ENCODE results near the gene DDC.

DDC gene
- 0 to 0.09 reads per million in 2 experiments for total RNA-seq

- DNase-seq (ENCODE audit: low read depth): no peak
Measured at GRCh38 chr7:50564640-50565558, at the start of gene DDC. DDC (minus strand) TSS chr7:50565405; CDS start chr7:50544085, 21,320 bp downstream.

- no peak for DNase-seq (ENCODE audit: low read depth)
Measured at GRCh38 chr7:50613473-50613872, 48.3 kb upstream of the DDC start.

- DNase-seq (ENCODE audit: low read depth): no peak
Measured at GRCh38 chr7:50612704-50613103, 47.5 kb upstream of the DDC start.

DNA sequence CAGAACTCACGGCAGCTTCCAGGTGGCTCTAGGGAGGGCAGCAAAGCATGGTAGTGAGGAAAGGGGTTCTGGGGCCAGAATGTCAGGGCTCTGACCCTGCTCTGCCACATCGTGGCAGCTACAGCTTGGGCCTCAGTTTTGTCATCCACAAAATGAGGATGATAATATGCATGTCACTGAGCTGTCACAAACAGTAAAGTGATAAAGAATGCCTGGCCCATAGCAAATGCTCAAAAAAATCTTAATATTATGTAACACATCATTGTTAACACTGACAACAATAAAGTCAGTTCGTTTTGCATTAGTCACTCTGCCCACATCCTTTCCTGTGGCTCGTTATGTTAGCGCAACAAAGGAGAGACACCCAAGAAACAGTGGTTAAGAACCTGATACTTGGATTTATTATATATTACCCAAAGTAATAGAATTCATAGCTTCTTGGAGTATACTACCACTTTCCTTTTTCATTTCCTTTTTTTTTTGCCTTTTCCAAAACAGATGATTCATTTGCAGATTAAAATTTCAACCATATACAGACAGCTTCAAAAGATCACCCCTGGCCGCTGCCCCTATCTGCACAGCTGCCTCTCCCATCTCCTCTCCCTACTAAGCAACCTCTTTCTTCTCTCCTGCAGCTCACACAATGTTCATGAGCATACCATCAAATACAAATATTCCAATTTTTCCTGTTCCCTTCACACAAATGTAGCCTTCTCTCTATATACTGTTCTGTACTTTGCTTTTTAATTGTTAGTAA lies 45.5 kb upstream of the DDC start:
- peak; percentile 48 for DNase-seq (ENCODE audit: low read depth)

DNA sequence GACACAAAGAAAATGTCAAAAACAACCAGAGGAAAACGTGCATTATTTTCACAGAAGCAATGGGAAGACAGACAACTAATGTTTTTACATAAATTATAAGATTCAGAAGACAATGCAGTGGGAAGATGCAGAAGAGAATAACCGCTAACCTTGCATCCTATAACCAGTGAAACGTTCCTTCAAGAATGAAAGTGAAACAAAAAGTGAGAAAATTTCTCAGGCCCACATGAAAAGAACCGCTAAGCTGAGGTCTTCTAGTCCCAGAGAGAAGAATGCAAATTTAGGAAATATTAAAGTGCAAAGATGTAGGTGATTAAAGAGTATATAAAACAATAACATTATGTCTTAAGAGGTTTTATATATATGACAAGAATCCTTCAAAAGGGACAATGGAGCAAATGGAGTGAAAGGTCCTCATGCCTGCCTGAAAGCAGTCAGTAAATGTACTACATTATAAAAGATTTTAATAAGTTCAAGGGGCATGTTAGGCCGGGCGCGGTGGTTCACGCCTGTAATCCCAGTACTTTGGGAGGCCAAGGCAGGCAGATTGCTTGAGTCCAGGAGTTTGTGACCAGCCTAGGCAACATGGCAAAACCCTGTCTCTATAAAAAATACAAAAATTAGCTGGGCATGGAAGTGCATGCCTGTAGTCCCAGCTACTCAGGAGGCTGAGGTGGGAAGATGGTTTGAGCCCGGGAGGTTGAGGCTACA lies 43.1 kb upstream of the DDC start:
- no peak for DNase-seq (ENCODE audit: low read depth)

DNA sequence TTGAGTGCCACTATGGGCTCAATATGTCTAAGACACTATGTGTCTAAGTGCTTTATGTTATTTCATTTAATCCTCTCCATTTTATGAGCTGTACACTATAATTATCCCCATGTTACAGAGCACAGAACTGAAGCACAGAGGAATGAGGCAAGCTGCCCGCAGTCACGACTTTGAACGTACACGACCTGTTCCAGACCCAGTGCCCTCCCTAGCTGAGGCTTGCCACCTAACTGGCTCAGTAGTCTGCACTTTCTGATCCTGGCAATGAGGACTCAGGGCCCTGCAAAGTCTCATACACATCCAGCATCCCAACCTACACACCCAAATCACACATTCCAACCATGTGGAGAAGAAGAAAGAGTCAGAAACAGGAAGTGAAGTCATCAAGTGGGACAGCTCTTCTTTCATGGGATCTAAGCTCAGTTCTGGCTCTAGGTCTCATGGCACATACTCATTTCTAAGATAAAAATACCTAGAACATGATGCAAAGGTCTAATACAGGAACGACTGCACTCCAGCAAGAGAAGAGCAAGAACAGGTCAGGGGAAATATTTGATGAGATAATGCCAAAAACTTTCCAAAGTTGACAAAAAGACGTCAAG lies 42.4 kb upstream of the DDC start:
- no peak for DNase-seq (ENCODE audit: low read depth)

DNA sequence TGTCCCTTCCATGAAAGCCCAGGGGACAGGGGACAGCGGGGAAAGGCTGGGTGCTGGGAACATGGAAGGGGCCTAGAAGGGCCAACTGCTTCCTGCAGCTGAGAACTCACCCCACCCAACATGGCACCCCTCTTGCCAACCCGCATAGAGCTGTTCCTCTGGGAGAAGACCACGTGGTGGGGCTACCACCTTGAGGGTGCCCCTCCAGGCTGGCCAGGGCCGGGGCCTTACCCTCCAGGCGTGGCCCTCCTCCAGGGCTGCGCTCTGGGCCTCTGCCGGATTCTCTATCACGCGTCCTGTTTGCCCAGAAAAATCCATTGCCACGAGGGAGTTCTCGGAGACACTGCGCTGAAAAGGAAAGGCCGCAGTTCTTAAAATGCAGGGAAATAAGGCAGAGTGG lies 39.9 kb upstream of the DDC start:
- DNase-seq (ENCODE audit: low read depth): no peak

DNA sequence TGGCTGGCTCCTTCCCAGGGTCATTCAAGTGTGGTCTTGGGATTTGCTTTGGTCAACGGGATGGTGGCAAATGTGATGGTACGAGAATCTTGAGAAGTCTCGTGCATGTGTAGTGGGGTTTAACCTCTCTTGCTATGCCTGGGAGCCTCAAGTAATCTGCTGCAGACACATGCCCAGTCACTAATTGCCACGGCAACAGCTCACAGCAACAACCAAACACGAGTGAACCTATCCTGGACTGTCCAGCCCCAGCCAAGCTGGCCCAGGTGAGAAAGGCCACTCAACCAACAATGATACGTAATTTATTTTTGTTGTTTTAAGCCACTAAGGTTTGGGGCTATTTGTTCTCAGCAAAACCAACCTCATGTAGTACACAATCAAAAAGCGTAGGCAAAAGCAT lies 38.1 kb upstream of the DDC start:
- no peak for DNase-seq (ENCODE audit: low read depth)

DNA sequence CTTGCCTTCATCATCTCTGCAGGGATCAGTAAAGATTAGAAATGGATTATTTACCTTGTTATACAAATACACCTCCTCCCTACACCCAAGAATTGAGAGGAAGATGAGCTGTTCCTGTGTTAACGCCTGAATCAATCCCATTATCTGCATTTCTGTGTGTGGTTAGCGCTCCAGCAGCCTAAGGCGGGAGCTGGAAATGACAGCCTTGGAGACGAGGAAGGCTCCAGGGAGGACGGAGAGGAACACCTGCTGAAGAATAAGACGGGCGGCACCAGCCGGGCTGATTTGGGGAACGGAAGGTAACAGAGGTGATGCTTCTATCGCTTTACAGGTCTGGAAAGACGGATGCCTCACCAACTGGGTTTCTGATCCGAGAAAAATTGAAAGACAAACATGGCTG lies 34.2 kb upstream of the DDC start:
- DNase-seq (ENCODE audit: low read depth): no peak

- DNase-seq (ENCODE audit: low read depth): no peak
Measured at GRCh38 chr7:50598460-50599343, 33.5 kb upstream of the DDC start.

DNA sequence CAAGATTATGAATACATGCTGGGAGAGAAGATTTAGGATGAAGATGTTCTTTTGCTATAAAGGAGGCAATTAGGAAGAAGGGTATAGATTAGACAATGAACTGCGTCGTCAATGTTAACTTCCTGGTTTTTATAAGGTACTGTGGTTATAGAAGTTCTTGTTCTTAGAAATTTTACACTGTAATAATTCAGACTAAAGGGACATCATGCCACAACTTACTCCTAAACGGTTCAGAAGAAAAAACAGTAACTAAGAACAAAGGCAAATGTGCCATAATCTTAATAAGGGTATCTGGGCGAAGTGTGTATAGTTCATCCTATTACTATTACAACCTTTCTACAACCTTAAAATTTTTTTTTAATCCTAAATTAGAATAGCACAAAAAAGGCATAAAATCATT lies 31.3 kb upstream of the DDC start:
- DNase-seq (ENCODE audit: low read depth): no peak

- DNase-seq (ENCODE audit: low read depth): no peak
Measured at GRCh38 chr7:50595491-50596102, 30.4 kb upstream of the DDC start.

- DNase-seq (ENCODE audit: low read depth): no peak
Measured at GRCh38 chr7:50594734-50595485, 29.7 kb upstream of the DDC start.

GRCh38 chr7:50594136-50594535 lies 28.9 kb upstream of the DDC start:
- no peak for DNase-seq (ENCODE audit: low read depth)

- no peak for DNase-seq (ENCODE audit: low read depth)
Measured at GRCh38 chr7:50592940-50593339, 27.7 kb upstream of the DDC start.

- no peak for DNase-seq (ENCODE audit: low read depth)
Measured at GRCh38 chr7:50591480-50592438, 26.6 kb upstream of the DDC start.

DNA sequence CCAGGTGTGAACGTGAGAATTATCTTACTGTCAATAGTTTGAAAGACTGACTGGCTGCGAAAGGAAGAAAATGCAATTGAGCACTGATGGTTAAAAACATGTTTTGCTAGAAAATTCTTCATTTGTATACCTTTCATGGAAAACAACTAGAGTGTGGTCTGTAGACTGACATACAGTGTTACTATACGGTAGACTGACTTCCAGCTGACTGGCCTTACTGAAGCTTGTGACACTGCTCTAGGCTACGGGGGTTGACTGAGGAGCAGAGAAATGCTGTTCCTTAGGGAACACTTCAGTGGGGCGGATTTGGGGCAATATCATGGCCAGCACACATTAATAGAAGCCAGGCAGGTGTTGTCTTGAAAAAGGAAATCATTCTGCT lies 25.9 kb upstream of the DDC start:
- DNase-seq (ENCODE audit: low read depth): no peak

GRCh38 chr7:50590535-50590934 lies 25.3 kb upstream of the DDC start:
- no peak for DNase-seq (ENCODE audit: low read depth)

DNA sequence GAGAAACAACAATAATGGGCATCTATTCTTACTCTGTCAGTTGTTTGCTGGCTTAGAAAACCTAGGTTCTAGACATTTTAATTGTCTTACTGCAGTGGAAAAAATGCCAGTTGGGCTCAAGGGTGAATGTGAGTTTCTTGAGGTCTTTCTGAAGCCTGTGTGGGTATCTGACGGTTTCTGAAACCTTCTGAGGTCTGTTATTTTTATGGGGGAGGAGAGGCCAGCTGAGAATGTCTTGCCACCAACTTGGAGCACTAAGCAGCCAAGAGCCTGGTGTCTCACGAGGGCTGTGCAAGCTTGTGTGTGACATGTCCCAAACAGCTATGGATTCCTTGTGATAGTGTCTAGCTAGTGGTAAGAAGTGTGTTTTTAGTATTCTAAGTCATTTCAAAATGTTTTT lies 24.2 kb upstream of the DDC start:
- DNase-seq (ENCODE audit: low read depth): no peak
